Renal cortex interstitium (tissue), 11 donors: Measurements from ENCODE around the gene CCDC201. TPM values are rescaled to one million over a fixed set of nuclear protein-coding genes. Genes with fewer than 3 reads are reported as not detected.
"Not testable (repeated sequence)": the region's sequence is repeated elsewhere in the genome, so short reads cannot be mapped to it uniquely, and the experiment has no call there.

Experiments used
- DNase-seq, 11 donors: peaks; one replicate each; pipeline ENCODE4 v3.0.0-alpha.2; 2013; ENCODE audit warnings: low read depth in 9 of 11, low spot score in 4 of 11; ENCODE audit errors: extremely low read depth in 1 of 11
- polyA plus RNA-seq, 3 donors: library from polyadenylated mRNA; unstranded; fragments of 120-200 nt; gene quantifications; one replicate each; pipeline ENCODE4 v1.2.1, GENCODE V29; 2013; ENCODE audit not compliant: insufficient read length in 3 of 3

The CCDC201 gene
- polyA plus RNA-seq, 3 donors: 0.03 to 0.06 TPM; not detected in 1

DNA sequence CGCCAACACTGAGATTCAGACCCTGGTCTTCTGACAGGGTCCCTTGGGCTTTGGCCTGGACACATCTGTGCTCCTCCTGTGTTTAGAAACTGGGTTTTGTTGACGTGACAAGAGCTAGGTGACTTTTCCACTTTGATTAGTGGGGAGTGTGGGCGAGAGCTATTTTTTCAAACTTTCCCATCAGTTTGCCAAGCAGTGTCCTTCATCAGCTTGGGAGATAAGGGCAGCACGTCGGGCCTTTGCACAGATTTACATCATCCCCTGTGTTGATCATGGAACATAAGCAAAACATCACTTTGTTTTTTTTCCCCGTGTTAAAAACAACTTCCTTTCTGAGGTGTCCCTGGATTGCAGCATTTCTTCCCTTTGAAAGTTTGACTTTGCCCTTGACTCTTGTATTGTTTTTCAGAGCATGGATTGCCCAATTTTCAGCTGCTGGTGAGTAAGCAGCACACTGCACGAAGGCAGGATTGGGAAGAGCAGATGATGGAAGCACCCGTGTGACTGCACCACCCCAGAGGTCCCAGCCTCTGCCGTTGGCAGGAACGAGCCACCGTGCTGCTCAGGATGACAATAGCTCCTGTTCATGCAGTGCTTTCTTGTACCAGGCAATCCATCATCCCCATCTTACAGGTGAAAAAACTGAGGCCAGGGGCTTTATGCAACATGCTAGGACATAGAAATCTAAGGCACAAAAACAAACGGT is 9.0 kb upstream of the CCDC201 start:
- no peak for DNase-seq

DNA sequence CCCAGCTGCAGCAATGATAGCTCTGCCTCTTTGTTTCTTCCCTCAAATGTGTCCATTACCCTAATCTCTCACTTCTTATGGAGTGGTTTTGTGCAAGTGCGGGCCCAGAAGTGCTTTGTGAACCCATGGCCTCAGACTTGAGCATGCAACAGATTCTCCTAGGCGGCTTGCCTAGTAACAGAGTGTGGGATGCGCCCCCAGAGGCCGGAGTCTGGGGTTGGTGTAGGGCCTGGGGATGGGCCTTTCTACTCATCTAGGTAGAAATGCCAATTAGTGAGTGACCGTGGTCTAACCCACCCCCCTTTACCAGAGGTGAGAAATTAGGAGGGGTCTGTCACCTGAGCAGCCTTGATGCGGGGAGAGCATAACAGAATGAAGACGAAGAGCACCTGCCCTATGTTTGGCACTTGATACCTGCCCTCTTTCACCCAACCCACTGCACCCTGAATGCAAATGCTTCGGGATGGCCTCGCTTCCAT is 8.4 kb upstream of the CCDC201 start:
- DNase-seq: no peak

DNA sequence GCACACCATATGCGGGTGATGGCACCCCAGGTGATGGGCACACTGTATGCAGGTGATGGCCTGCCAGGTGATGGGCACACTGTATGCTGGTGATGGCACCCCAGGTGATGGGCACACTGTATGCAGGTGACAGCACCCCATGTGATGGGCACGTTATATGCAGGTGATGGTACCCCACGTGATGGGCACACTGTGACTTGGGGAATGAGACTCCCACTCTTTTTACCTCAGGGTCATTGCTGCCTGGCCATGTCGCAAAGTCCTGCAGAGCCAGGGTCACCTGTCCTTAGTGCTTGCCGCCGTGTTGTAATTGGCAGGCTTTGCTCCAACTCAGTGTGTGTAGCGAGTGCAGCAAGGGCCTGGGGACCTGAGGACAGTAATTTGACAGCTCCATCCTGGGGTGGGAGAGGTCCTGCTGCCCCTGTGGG is 7.6 kb upstream of the CCDC201 start:
- DNase-seq: no peak

DNA sequence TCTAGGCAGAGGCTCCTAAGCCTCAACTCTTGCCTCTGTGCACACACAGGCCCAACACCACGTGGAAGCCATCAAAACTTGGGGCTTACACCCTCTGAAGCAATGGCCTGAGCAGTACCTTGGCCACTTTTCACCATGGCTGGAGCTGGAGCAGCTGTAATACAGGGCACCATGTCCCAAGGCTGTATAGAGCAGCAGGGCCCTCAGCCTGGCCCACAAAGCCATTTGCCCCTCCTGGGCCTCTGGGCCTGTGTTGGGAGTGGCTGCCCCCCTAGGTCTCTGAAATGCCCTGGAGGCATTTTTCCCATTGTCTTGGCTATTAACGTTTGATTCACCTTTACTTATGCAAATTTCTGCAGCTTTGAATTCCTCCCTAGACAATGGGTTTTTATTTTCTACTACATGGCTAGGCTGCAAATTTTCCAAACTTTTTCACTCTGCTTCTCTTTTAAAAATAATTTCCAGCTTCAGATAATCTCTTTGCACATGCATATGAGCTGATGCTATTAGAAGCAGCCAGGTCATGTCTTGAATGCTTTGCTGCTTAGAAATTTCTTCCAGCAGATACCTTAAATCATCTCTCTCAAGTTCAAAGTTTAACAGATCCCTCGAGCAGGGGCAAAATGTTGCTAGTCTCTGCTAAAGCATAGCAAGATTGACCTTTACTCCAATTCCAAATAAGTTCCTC is 5.7 kb upstream of the CCDC201 start:
- no peak for DNase-seq

DNA sequence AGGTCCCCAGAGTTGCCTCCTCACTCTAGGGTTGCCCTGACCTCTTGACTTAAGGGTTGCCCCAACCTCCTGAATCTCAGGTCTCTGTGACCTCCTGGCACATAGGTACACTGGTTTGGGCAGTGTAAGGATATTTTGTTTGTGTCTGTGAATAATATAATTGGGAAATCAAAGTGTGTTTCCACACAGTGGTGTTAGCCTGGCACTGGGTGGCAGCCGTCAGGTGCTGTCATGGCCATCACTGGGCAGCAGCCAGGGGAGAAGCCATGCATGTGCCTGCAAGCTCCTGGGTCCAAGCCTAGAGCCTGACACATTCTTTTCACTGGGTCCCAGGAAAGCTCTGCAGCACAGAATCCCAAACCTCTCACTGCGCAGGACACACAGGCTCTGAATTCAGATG is 3.6 kb upstream of the CCDC201 start:
- no peak for DNase-seq

DNA sequence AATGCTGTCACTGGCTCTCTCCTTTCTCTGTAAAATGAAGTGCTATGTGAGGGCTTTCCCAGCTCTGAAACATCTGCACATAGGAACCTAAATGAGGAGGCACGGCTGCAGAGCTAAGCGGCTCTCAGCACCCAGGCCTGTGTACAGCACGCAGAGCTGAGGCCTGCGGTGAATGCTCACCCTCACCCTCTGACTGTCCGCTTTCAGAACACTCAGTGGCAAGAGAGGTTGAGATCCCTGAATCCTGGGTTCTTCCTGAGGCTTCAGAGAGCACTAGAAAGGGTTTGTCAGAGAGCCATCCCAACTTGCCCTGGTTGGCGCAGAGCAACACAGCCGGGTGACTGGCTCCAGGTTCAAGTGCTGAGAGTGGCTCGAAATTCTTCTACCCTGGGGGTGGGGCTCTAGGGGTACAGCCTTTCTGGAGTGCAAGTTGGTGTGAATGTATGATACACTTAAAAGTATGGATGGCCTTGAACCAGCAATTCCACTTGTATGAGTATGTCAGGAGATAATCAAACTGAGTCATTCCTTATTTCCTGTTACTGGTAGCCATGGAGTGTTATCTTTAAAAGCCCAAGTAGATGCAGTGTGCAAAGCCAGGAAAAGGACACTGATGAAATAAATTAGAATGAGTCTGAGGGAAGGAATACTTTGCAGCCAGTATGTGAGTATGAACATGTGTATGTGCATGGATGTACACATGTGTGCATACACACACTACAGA is 1.7 kb upstream of the CCDC201 start:
- DNase-seq: no peak

DNA sequence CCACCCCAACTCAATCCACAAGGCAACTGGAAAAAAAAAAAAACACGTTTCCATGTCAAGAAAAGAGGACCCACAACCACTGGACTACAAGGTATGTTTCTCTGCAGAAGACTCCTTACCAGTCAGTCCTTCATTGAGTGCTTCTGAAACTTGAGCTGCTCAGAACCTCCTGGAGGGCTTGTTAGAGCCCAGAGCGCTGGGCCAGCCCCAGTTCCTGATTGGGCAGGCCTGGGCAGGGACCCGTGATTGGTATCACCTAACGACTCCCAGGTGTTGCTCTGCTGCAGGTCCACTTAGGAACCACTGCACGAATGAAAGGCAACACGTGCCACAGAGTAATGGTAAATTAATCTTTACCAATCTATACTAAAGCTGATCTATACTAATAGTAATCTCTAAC is 473 bp upstream of the CCDC201 start:
- DNase-seq: no peak

DNA sequence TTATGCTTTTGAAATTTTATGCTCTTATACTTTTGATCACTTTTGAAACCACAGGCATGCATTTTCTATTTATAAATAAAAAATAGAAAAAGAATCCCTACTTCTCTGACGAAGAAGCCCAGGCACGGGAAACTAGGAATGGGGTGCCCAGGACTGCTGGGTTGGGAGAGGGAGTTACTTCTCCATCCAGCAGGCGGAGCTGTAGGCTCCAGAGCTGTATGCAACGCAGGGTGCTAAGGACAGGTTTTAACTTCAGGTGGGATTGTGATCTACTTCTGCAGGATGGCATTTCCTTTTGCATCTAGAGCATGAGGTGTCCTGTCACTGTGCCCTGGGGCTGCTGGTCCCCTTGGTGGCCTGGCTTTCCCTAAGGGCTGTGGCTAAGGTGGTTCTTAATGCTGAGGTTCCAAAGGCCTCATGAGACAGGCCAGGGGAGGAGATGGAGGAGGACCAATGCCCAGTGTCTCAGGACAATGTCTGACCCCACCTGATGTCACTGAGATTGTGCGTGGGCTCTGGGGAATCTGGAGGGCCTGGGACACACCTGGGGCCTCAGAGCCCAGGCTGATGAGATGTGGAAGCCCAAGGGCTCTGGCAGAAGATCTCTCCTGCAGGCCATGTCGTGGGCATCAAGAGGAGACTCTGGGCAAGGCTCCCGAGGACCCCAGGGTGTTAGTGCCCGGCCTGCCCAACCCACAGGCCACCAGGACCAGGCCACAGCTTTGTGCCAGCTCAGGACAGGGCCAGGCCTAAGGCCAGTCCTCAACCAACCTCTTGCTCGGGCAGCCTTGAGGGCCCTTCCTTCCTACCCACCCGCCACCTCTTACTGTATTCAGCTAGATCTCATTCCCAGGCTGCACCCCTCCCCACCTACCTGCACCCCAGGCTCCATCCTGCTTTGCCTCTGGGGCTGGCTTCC is 507 bp downstream of the CCDC201 start:
- no peak for DNase-seq

DNA sequence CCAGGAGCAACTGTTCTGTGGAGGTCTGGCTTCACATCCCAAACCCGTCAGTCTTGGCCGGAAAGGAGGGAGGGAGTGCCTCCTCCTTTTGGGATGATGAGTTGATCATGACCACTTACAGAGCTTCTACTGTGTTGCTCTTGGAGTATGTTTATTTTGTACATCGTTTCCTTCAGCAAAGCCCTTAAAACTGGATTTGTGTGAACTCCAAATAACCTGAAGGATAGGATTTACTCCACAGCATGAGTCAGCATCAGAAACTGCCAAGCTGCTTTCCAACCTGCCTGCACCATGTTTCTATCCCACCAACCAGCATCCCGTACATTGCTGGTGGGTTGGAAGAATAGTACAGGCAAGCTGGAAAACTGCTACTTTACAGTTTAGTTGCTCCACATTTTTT is 3.5 kb downstream of the CCDC201 start:
- DNase-seq: no peak

DNA sequence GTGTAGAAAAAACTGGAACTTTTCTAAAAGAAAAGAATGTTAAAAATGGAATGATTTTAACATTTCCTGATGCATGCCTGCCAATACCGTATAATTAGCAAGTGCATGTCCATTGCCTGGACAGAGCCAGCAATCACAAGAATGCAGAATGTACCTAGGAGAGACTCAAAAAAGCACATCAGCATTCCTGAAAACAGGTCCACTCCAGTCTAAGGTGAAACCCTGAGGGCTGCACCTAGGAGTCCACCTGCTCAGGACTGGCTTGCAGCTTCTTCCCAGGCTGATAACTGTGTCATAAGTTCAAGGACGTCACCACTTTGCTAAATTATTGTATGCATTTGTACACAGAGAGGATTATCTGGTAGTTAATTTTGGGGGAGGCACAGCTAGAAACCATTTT is 5.4 kb downstream of the CCDC201 start:
- no peak for DNase-seq

DNA sequence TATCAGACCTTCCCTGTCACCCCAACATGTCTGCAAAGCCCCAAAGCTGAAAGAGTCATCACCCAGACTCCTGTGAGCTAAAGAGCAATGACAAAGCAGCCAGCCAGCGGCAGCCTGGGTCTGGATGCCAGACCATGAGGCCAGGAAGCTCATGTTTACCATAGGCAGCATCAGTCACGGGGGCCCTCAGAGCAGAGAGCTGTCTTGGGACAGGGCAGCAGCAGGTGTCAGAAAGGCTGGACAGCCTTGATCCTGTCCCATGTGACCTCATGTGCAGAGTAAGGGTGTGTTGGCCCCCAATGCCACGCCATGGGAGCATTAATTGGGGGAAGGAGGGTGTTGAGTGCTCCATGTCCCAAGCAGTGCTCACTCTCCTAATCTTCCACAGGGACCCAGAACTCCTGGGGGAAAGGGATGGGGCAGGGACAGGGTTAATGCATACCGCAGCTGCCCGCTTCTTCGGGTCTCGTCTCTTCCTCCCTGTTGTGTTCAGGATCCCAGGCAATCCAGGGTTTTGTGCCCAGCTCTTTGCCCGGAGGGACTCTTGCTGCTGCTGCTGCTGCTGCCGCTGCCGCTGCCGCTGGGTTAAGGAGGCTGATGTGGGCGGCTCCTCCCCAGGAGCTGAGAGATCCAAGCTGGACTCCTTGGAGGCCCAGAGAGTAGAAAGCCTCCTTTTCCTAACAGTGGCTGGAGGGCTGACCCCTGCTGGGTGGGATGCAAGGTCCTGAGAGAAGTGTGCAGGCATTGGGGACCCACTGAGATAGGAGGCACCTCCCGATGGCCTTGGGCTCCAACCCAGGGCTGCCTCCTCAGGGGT is 7.1 kb downstream of the CCDC201 start:
- no peak for DNase-seq

DNA sequence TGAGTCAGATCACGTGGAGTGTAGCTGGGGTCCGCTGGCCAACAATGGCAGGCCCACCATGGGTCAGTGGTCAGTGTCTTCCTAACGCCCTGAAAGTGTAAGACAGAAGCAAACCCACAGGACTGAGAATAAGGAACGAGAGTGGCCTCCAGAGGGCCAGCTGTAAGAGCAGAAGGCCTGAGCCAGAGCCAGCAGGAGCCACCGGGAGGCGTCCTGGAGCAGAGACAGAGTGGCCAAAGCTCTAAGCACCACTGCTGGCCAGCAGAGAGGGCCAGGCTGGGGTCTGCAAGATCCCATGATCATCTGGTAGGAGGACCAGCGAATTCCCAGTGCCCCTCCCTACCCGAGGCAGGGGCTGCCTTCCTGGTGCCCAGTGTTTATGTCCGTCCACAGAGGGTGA is 9.2 kb downstream of the CCDC201 start:
- DNase-seq: no peak

DNA sequence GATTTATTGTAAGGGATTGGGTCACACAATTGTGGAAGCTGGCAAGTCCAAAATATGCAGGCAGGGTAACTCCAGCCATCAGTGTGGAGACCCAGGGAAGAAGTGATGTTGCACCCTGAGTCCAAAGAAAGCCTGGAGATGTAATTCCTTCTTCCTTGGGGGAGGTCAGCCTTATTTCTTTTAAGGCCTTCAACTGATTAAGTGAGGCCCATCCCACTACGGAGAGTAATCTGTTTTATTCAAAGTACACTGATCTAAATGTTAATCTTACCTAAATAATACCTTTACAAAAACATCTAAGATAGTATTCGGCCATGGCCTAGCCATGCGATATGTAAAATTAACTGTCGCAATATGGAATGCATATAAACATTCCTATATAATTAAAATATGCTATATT is 16.0 kb downstream of the CCDC201 start:
- DNase-seq: not testable (repeated sequence)

DNA sequence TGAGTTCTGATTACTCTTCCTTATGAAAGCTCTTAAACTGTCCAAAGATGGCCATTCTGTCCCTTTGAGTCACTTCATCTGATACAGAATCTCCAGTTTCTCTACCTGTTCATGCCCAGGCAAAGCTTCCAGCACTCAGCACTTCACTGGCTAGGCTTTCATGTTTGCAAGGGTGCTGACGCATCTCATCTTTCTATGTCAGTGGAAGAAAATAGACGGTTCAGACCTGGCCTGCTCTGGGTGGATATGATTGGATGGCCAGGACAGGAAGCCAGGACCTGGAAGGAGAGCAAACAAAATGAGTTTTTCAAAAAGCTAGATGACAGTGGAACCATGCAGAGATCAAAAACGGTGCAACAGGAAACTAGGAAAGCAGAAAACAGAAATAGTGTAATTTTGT is 17.2 kb downstream of the CCDC201 start:
- not testable (repeated sequence) for DNase-seq

DNA sequence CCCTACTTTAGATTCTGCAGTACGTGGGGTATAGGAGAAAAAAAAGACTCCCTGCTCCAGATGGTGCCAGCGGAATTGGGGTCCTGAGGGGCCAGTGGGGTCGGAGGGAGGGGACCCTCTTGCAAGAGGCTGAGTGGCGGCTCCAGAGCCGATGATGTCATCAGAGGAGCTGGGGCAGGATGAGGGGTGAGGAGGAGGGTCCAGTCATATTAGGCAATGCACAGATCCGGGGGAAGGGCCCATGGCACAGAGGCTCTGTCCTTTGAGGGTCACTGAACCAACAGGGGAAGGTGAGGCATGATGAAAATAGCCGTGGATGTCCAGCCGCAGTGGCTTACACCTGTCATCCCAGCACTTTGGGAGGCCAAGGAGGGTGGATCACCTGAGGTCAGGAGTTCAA is 19.4 kb downstream of the CCDC201 start:
- not testable (repeated sequence) for DNase-seq

DNA sequence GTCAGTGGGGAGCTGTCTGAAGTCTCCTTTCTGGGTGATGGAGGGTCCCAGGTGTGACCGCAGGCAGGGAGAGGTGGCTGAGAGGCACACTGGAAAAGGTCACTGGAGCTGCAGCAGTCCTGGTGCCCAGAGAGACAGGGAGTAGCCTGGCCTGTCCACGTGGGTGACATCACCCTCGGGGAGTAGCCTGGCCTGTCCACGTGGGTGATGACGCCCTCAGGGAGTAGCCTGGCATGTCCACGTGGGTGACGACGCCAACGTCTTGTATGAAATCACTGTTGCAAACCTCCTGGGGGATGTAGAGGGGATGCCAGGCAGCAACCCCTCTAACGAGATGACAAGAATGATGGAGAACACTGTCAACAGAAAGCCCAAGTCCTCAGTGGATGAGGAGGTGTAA is 19.9 kb downstream of the CCDC201 start:
- not testable (repeated sequence) for DNase-seq

DNA sequence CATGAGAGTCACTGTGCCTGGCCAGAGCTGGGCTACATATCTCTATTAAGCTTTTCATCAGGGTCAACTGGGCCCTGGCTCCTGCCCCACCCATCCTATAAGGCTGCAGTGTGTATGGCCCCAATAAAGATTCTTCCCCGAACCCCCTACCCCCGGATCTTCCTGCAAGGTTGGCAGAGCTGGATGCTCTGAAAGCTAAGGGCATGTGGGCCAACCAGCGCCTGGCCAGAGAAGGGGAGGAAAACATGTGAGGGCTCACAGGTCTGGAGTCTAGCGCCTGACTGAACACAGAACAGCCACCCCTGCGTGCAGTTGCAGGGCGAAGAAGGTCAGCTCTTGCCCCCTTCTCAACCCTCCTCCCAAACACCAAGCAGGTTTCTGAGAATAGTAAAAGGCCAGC is 24.1 kb downstream of the CCDC201 start:
- DNase-seq: not testable (repeated sequence)

DNA sequence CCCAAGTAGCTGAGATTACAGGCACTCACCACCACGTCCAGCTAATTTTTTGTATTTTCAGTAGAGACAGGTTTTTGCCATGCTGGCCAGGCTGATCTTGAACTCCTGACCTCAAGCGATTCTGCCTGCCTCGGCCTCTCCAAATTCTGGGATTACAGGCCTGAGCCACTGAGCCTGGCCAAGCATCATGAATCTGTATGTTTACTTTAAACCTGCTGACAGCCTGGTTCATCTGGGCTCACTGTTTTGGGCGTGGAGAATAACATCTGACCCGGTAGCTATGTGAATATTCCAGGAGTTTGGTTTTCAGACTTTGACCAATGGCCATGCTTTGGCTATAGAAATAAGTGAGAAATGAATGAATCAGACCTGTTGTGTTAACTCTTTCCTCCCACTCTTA is 26.3 kb downstream of the CCDC201 start:
- not testable (repeated sequence) for DNase-seq
